Vagina (tissue), 2 donors: ENCODE data around the gene SLF2. TPM values are rescaled to one million over a fixed set of nuclear protein-coding genes. Genes with fewer than 3 reads are reported as not detected.

Experiments used
- DNase-seq, 2 donors: peaks; one replicate each; pipeline ENCODE4 v3.0.0-alpha.2; 2017; ENCODE audit errors: extremely low spot score in 2 of 2
- H3K27ac ChIP-seq: fragments of 200-600 bp; sonication (generic); one replicate; pipeline ENCODE4 v1.5.1; 2019
- H3K27me3 ChIP-seq: fragments of 200-600 bp; sonication (generic); one replicate; pipeline ENCODE4 v1.5.1; 2019
- H3K36me3 ChIP-seq, 2 donors: fragments of 200-600 bp; sonication (generic); one replicate each; pipeline ENCODE4 v1.5.1; 2017 to 2019
- H3K4me1 ChIP-seq: fragments of 200-600 bp; sonication (generic); one replicate; pipeline ENCODE4 v1.5.1; 2019
- H3K4me3 ChIP-seq, 2 donors: fragments of 200-600 bp; sonication (generic); 1 replicate in 1 of 2; 2 replicates in 1 of 2; pipeline ENCODE4 v1.5.1; 2016 to 2019
- H3K9me3 ChIP-seq: fragments of 200-600 bp; sonication (generic); one replicate; pipeline ENCODE4 v1.5.1; 2019
- POLR2A ChIP-seq, 2 donors: fragments of 450-650 bp; IDR thresholded peaks; one replicate each; pipeline ENCODE4 v1.6.1; 2017; ENCODE audit warnings: antibody characterized with exemption in 2 of 2, mild to moderate bottlenecking in 2 of 2, moderate library complexity in 2 of 2
- POLR2AphosphoS5 ChIP-seq, 2 donors: sonication (generic); formaldehyde crosslinking; IDR thresholded peaks; one replicate each; pipeline ENCODE4 v1.9.0; 2017; ENCODE audit warnings: antibody characterized with exemption in 2 of 2, mild to moderate bottlenecking in 2 of 2, low read depth in 1 of 2; ENCODE audit not compliant: insufficient read depth in 1 of 2
- intact Hi-C: fragments of 100-400 bp; cut with DNase I; formaldehyde crosslinking; loops from one replicate; pipeline ENCODE4 v1.15.1; 2023
- total RNA-seq: library from RNA; depleted of rRNA; stranded (reverse); fragments of >200 nt; gene quantifications from one replicate; pipeline ENCODE4 v1.2.3, GENCODE V29; 2016
- TF ChIP-seq, protein P1 (sequence below), 3 experiments: fragments of 450-650 bp in 2 of 3; fragments of 200-600 bp in 1 of 3; sonication (generic) in 1 of 3; IDR thresholded peaks; one replicate each; pipeline ENCODE4 v1.5.1; 2017 to 2019; ENCODE audit warnings: antibody characterized with exemption in 3 of 3, mild to moderate bottlenecking in 2 of 3, moderate library complexity in 2 of 3

The SLF2 gene
- total RNA-seq, 1 donor from 2014 or later: 26.8 TPM

DNA sequence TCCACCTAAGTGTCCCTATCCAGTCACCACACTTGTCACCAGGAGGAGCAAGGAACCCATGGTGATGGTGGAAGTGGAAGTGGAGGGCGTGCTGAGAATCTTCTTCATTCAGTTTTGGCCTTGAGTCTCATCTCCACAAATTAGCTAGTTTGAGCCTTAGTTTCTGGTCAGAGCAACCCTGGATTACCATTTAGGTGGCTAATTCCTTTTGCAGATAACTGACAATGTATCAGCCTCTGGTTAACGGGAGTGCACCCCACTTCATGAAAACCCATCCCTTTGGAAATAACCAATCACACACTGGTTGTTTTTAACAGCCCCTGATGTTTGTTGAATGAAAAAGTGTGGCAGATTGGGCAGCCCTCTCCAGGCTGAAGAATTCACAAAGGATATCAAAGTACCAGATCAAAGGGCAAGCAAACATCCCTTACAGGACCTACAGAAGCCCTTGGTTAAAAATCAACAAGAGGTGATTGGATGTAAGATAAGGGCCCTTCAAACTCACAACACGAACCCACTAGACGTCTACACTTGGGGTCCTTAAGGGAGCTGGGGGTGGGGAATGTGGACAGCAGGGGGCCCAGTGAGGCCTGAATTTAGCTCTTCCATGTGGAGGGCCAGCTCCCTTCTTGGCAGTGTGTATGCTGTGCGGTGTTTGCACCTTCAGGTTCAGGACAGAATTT is 37.1 kb upstream of the SLF2 start:
- TF ChIP-seq POLR2A (IDR thresholded peaks at IDR 0.05) (no peak), POLR2AphosphoS5 (IDR thresholded peaks at IDR 0.05; ENCODE audit: insufficient read depth in 1 of 2, low read depth in 1 of 2) (no peak)
- TF ChIP-seq, protein P1, sequence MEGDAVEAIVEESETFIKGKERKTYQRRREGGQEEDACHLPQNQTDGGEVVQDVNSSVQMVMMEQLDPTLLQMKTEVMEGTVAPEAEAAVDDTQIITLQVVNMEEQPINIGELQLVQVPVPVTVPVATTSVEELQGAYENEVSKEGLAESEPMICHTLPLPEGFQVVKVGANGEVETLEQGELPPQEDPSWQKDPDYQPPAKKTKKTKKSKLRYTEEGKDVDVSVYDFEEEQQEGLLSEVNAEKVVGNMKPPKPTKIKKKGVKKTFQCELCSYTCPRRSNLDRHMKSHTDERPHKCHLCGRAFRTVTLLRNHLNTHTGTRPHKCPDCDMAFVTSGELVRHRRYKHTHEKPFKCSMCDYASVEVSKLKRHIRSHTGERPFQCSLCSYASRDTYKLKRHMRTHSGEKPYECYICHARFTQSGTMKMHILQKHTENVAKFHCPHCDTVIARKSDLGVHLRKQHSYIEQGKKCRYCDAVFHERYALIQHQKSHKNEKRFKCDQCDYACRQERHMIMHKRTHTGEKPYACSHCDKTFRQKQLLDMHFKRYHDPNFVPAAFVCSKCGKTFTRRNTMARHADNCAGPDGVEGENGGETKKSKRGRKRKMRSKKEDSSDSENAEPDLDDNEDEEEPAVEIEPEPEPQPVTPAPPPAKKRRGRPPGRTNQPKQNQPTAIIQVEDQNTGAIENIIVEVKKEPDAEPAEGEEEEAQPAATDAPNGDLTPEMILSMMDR (IDR thresholded peaks at IDR 0.05): no peak
- no peaks in the 10 kb centered on the region for H3K36me3 ChIP-seq

DNA sequence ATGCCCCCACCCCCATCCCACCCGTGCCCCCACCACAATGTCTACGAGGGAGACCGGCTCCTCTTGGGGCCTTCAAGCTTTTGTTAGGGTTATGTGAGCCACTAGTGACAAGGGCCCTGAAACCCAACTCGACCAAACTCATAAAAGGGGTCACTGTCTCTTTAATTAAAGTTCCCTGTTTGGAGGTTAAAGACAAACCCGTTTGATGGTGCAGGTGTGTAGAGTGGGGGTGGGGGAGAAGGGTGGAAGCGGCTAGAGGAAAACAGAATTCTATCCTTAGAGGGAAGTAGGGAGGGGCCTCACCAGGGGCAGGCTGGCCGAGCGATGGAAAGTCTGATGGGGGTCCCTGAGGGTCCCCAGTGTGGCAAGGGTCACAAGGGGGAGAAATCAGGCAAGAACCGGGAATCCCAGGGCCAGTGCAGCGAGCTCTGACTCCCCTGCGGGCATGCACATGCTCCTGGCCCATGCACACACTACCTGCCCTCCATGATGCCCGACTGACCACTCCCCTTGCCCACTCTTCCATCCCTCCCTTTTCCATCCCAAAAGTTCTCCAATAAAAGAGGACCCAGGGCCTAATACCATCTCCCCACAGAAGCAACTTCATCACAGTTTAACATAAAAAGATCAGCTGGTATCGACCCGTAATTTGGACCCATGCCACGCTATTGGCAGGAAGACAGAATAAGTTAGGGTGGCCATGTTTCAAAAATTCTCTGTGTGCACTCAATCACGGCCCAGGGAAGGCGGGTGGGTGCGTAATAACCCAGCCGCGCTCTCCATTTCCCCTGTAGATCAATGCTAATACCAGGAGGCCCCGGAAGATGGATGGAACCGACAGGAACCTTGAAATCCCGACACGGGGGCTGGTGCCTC is 35.9 kb upstream of the SLF2 start:
- Histone ChIP-seq H3K36me3 (no peaks in the 10 kb centered on the region), H3K27me3 (no peaks in the 10 kb centered on the region), H3K4me3 (no peak overlapping the region), H3K27ac (no peak overlapping the region), H3K4me1 (no peaks in the 10 kb centered on the region), H3K9me3 (no peaks in the 10 kb centered on the region)
- intact Hi-C loops: no loop called here
- TF ChIP-seq POLR2A (IDR thresholded peaks at IDR 0.05) (no peak), POLR2AphosphoS5 (IDR thresholded peaks at IDR 0.05; ENCODE audit: insufficient read depth in 1 of 2, low read depth in 1 of 2) (no peak)
- TF ChIP-seq, protein P1 (IDR thresholded peaks at IDR 0.05): no peak
- no peak for DNase-seq

More for the DNA sequence above, 37.1 kb upstream of the SLF2 start:
- Histone ChIP-seq H3K27ac (no peak overlapping the region), H3K9me3 (no peaks in the 10 kb centered on the region), H3K27me3 (no peaks in the 10 kb centered on the region), H3K4me3 (no peak overlapping the region), H3K4me1 (no peaks in the 10 kb centered on the region)
- no peak for DNase-seq
- intact Hi-C loops: no loop called here

DNA sequence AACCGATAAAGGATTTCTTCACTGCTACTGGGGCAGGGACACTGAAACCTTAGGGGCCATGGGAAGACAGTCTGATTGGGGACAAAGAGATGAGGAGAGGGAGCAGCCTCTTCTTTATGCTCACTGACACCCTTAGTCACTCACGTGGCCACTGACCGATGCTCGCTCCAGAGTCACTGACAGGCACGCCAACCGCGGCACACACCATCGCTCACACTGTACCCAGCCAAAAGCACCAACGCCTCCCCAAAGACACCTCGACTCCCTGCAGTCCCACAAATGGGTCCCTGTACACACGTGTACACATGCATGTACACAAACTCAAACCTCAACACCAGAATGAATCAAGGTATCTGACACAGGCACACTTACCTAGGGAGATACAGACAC is 35.3 kb upstream of the SLF2 start:
- intact Hi-C loops: no loop called here
- Histone ChIP-seq H3K4me1 (no peaks in the 10 kb centered on the region), H3K36me3 (no peaks in the 10 kb centered on the region), H3K4me3 (no peak overlapping the region), H3K27ac (no peak overlapping the region), H3K27me3 (no peaks in the 10 kb centered on the region), H3K9me3 (no peaks in the 10 kb centered on the region)
- no peak for DNase-seq
- TF ChIP-seq POLR2AphosphoS5 (IDR thresholded peaks at IDR 0.05; ENCODE audit: insufficient read depth in 1 of 2, low read depth in 1 of 2): no peak
- no peak for TF ChIP-seq POLR2A (IDR thresholded peaks at IDR 0.05)
- TF ChIP-seq, protein P1 (IDR thresholded peaks at IDR 0.05): no peak

DNA sequence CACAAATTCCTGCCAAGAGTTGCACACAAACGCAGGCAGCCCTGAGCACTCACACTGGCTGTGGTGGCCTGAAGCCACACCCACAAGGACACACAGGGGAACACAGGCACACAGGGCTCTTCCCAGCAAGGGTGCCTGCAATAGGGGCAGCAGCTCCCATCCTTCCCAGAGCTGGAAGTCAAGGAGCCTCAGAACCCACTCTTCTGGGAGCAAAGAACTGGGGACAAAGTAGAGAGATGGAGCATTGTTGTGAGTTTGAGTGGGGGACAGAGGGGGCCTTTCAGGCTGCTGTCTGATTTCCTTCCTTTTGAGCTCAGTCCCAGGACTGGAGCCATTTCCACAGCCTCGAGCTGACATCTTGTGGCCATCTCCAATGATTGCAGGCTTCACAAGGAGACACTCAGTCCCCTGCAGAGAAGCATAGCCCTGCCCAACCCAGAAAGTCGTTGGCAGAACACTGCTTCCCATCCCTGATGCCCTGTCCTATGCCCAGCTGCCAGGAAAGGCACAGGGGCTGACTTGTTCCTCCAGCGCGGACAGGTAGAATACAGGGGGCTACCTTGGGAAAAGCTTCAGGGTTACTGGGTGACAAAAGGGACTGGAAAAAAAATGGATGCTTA is 34.4 kb upstream of the SLF2 start:
- no peak overlapping the region for H3K4me3 ChIP-seq
- H3K27me3 ChIP-seq: no peaks in the 10 kb centered on the region
- intact Hi-C loops: no loop called here
- no peak for DNase-seq
- TF ChIP-seq POLR2A (IDR thresholded peaks at IDR 0.05) (no peak), POLR2AphosphoS5 (IDR thresholded peaks at IDR 0.05; ENCODE audit: insufficient read depth in 1 of 2, low read depth in 1 of 2) (no peak)
- TF ChIP-seq, protein P1 (IDR thresholded peaks at IDR 0.05): peak in 1 of 3 experiments; percentile 65
- no peaks in the 10 kb centered on the region for H3K4me1 ChIP-seq
- no peaks in the 10 kb centered on the region for H3K36me3 ChIP-seq
- H3K27ac ChIP-seq: no peak overlapping the region
- H3K9me3 ChIP-seq: no peaks in the 10 kb centered on the region
